Measurements from ENCODE around the gene ENOPH1. TPM values are rescaled to one million over a fixed set of nuclear protein-coding genes. Genes with fewer than 3 reads are reported as not detected.

The ENOPH1 gene
- total RNA-seq, 1 donor from 2014 or later, result 23.7 TPM

GRCh38 chr4:82429728-82430192 lies 630 bp upstream of the ENOPH1 start:
- ATAC-seq (peak in 1 of 2 donors; percentile 6), DNase-seq (no peak)
- Histone ChIP-seq H3K4me1 (peaks cover 46% of the 10 kb centered on the region), H3K36me3 (peaks cover 33% of the 10 kb centered on the region), H3K4me3 (peak overlapping the region; percentile 95), H3K27me3 (ENCODE audit: low read depth) (no peaks in the 10 kb centered on the region), H3K9me3 (no peaks in the 10 kb centered on the region), H3K27ac (peak overlapping the region; percentile 98)
- TF ChIP-seq, protein P1, sequence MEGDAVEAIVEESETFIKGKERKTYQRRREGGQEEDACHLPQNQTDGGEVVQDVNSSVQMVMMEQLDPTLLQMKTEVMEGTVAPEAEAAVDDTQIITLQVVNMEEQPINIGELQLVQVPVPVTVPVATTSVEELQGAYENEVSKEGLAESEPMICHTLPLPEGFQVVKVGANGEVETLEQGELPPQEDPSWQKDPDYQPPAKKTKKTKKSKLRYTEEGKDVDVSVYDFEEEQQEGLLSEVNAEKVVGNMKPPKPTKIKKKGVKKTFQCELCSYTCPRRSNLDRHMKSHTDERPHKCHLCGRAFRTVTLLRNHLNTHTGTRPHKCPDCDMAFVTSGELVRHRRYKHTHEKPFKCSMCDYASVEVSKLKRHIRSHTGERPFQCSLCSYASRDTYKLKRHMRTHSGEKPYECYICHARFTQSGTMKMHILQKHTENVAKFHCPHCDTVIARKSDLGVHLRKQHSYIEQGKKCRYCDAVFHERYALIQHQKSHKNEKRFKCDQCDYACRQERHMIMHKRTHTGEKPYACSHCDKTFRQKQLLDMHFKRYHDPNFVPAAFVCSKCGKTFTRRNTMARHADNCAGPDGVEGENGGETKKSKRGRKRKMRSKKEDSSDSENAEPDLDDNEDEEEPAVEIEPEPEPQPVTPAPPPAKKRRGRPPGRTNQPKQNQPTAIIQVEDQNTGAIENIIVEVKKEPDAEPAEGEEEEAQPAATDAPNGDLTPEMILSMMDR (IDR thresholded peaks at IDR 0.05), result no peak
- intact Hi-C loops (cut with DNase I), result loop anchor here (10.0 kb wide), 1 partner anchor 55 kb away; the partner anchor contains the start of gene HNRNPD

GRCh38 chr4:82430964-82431745 lies 765 bp downstream of the ENOPH1 start:
- Histone ChIP-seq H3K36me3 (peaks cover 19% of the 10 kb centered on the region), H3K27ac (peak overlapping the region; percentile 98), H3K27me3 (ENCODE audit: low read depth) (no peaks in the 10 kb centered on the region), H3K4me3 (peak overlapping the region; percentile 95), H3K4me1 (peaks cover 35% of the 10 kb centered on the region), H3K9me3 (no peaks in the 10 kb centered on the region)
- TF ChIP-seq, protein P1 (IDR thresholded peaks at IDR 0.05), result no peak
- intact Hi-C loops (cut with DNase I), result no loop called here
- peak; percentile 65 for DNase-seq
- ATAC-seq, result peak in 1 of 2 donors; percentile 17

DNA sequence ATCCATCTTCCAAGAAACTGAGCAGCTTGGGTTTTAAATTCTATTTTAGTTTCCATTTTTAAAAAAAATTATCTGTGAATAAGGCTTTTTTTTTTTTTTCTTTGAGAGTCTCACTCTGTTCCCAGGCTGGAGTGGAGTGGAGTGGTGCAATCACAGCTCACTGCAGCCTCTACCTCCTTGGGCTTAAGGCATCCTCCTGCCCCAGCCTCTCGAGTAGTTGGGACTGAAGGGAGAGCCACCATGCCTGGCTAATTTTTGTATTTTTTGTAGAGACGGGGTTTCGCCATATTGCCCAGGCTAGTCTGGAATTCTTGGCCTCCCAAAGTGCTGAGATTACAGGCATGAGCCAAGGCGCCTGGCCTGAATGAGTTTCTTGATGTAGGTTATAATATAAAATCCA lies 1.4 kb downstream of the ENOPH1 start:
- H3K9me3 ChIP-seq, result no peaks in the 10 kb centered on the region
- no peaks in the 10 kb centered on the region for H3K27me3 ChIP-seq (ENCODE audit: low read depth)
- no peak for ATAC-seq
- no peak overlapping the region for H3K27ac ChIP-seq
- peaks cover 28% of the 10 kb centered on the region for H3K4me1 ChIP-seq
- intact Hi-C loops (cut with DNase I), result no loop called here
- peak overlapping the region; percentile 95 for H3K4me3 ChIP-seq
- peaks cover 13% of the 10 kb centered on the region for H3K36me3 ChIP-seq
- no peak for DNase-seq
- TF ChIP-seq, protein P1 (IDR thresholded peaks at IDR 0.05), result no peak

- DNase-seq (no peak), ATAC-seq (no peak)
- Histone ChIP-seq H3K27ac (no peak overlapping the region), H3K4me1 (peaks cover 27% of the 10 kb centered on the region), H3K9me3 (no peaks in the 10 kb centered on the region), H3K27me3 (ENCODE audit: low read depth) (no peaks in the 10 kb centered on the region), H3K36me3 (peaks cover 5% of the 10 kb centered on the region), H3K4me3 (no peak overlapping the region)
- intact Hi-C loops (cut with DNase I), result no loop called here
- TF ChIP-seq, protein P1 (IDR thresholded peaks at IDR 0.05), result no peak
Measured at GRCh38 chr4:82432596-82432995, 2.2 kb downstream of the ENOPH1 start.

DNA sequence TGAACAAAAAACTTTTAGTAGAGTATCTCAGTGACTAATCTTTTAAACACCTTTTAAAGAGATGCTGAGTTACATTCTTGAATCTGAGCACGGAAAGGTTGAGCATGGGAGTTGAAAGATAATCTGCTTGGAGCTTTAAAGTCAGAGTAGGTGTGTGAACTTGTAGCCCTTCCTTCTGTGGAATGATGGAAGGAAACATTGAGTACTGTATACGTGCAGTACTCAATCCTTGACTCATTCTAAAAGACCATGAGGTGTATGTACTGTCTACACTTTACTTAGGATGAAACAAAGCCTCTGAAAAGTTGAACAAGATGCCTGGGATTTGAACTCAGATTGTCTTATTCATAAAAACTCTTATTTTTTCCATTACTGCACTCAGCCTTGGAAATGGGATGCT lies 3.4 kb downstream of the ENOPH1 start:
- Histone ChIP-seq H3K4me1 (peaks cover 20% of the 10 kb centered on the region), H3K4me3 (no peak overlapping the region), H3K9me3 (no peaks in the 10 kb centered on the region), H3K27ac (no peak overlapping the region), H3K36me3 (no peaks in the 10 kb centered on the region), H3K27me3 (ENCODE audit: low read depth) (no peaks in the 10 kb centered on the region)
- TF ChIP-seq, protein P1 (IDR thresholded peaks at IDR 0.05), result no peak
- no peak for DNase-seq
- ATAC-seq, result no peak
- intact Hi-C loops (cut with DNase I), result no loop called here

Data from lower lobe of right lung (tissue), 2 donors.